A549 treated with ZK216348 at 1 μM for 4 hours (cell line): ENCODE measurements around the gene WFDC2. TPM values are rescaled to one million over a fixed set of nuclear protein-coding genes. Genes with fewer than 3 reads are reported as not detected.

Source experiments
- total RNA-seq: library from RNA; stranded (reverse); fragments of 200-300 nt; extraction: Qiagen RNA extraction; gene quantifications from 5 replicates; pipeline ENCODE4 v1.2.3, GENCODE V29; 2022; ENCODE audit warnings: low read depth

The WFDC2 gene
- not detected in 5 replicates for total RNA-seq

GRCh38 chr20:45469336-45470261 lies at the start of gene WFDC2:
Gene WFDC2, plus strand, starts transcription at chr20:45469753. Its CDS starts 29 bp downstream, at chr20:45469782.

GRCh38 chr20:45515147-45515913 lies 45.8 kb downstream of the WFDC2 start, which contains the start of gene SPINT3:
Gene SPINT3, minus strand, starts transcription at chr20:45515622. Its CDS starts 14 bp downstream, at chr20:45515608.

Other genes with a start within 250 kb of the WFDC2 start
- not detected in 5 replicates for gene SEMG2, start 248.4 kb upstream of the WFDC2 start, total RNA-seq
- gene SLPI, start 215.2 kb upstream of the WFDC2 start, total RNA-seq: 8.3 to 13.8 TPM (median 9.4 TPM) in 5 replicates
- gene RBPJL, start 162.9 kb upstream of the WFDC2 start, total RNA-seq: not detected in 5 replicates
- gene MATN4, start 161.5 kb upstream of the WFDC2 start, total RNA-seq: 0.13 to 0.19 TPM in 2 of 5 replicates, not detected in the others
- gene SDC4, start 121.3 kb upstream of the WFDC2 start, total RNA-seq: 103 to 119 TPM (median 118 TPM) in 5 replicates
- 19.4 to 31.5 TPM (median 30.5 TPM) in 5 replicates for gene SYS1, start 106.6 kb upstream of the WFDC2 start, total RNA-seq
- gene TP53TG5, start 91.4 kb upstream of the WFDC2 start, total RNA-seq: not detected in 5 replicates
- gene DBNDD2, start 61.5 kb upstream of the WFDC2 start, total RNA-seq: 25.4 to 28.8 TPM (median 27.3 TPM) in 5 replicates
- gene PIGT, start 53.6 kb upstream of the WFDC2 start, total RNA-seq: 73.9 to 102 TPM (median 98.5 TPM) in 5 replicates
- gene SPINT3, start 45.9 kb downstream of the WFDC2 start, total RNA-seq: not detected in 5 replicates
- not detected in 5 replicates for gene WFDC6, start 69.7 kb downstream of the WFDC2 start, total RNA-seq
- not detected in 5 replicates for gene EPPIN, start 77.6 kb downstream of the WFDC2 start, total RNA-seq
- not detected in 5 replicates for gene WFDC8, start 109.5 kb downstream of the WFDC2 start, total RNA-seq
- gene WFDC10A, start 160.0 kb downstream of the WFDC2 start, total RNA-seq: not detected in 5 replicates
- gene WFDC9, start 161.5 kb downstream of the WFDC2 start, total RNA-seq: not detected in 5 replicates
- gene WFDC11, start 200.5 kb downstream of the WFDC2 start, total RNA-seq: not detected in 5 replicates
- not detected in 5 replicates for gene WFDC13, start 232.3 kb downstream of the WFDC2 start, total RNA-seq
- not detected in 5 replicates for gene WFDC10B, start 235.3 kb downstream of the WFDC2 start, total RNA-seq